Activated CD4-positive, alpha-beta memory T cell treated with anti-CD3 and anti-CD28 coated beads, Interleukin-2, amount 10 ng/mL, durations not matched to agents 7 days and 5 days (primary cell): Measurements from ENCODE around the gene TARS2. TPM values are rescaled to one million over a fixed set of nuclear protein-coding genes. Genes with fewer than 3 reads are reported as not detected.

ENCODE experiments used
- CTCF ChIA-PET: fragments of 350-600 bp; sonication (Branson Sonifier 250); formaldehyde crosslinking; loops from one replicate; lab custom pipeline; 2021; ENCODE audit warnings: antibody characterized with exemption, inconsistent platforms; lab: Charles Lee
- POLR2A ChIA-PET: fragments of 350-600 bp; sonication (Branson Sonifier 250); formaldehyde crosslinking; loops from one replicate; lab custom pipeline; 2021; ENCODE audit warnings: antibody characterized with exemption; lab: Charles Lee
- DNase-seq: peaks from one replicate; pipeline ENCODE4 v3.0.0-alpha.2; 2020
- H3K27ac Mint-ChIP-seq: one replicate; pipeline ENCODE4 v1.8.0; 2021; ENCODE audit warnings: mild to moderate bottlenecking, mixed read lengths
- H3K27me3 Mint-ChIP-seq: one replicate; pipeline ENCODE4 v1.8.0; 2021; ENCODE audit warnings: mixed read lengths
- H3K36me3 Mint-ChIP-seq: one replicate; pipeline ENCODE4 v1.8.0; 2021; ENCODE audit warnings: low read depth, mixed read lengths
- H3K4me1 Mint-ChIP-seq: one replicate; pipeline ENCODE4 v1.8.0; 2021; ENCODE audit warnings: mixed read lengths
- H3K4me3 Mint-ChIP-seq: one replicate; pipeline ENCODE4 v1.8.0; 2021; ENCODE audit warnings: mild to moderate bottlenecking, mixed read lengths
- H3K9me3 Mint-ChIP-seq: one replicate; pipeline ENCODE4 v1.8.0; 2021; ENCODE audit warnings: mixed read lengths
- total RNA-seq, 2 experiments: library from RNA; stranded (reverse); gene quantifications; one replicate each; pipeline ENCODE4 v1.2.3, GENCODE V29; 2021

TARS2 gene
- total RNA-seq, 2 experiments from 2014 or later = 37.2 to 38.8 TPM

GRCh38 chr1:150548324-150548631 lies 61.1 kb downstream of the TARS2 start:
- H3K36me3 Mint-ChIP-seq = no peaks in the 10 kb centered on the region
- CTCF ChIA-PET = interaction anchor here (0.7 to 3.6 kb wide), 4 partner anchors 12 to 183 kb away, joined by 3 to 21 read pairs (median 4); no protein-coding TSS in a partner anchor
- no peak overlapping the region for H3K27ac Mint-ChIP-seq
- H3K4me3 Mint-ChIP-seq = peak overlapping the region; percentile 72
- H3K27me3 Mint-ChIP-seq = peaks cover 25% of the 10 kb centered on the region
- peaks cover 37% of the 10 kb centered on the region for H3K4me1 Mint-ChIP-seq
- no peaks in the 10 kb centered on the region for H3K9me3 Mint-ChIP-seq
- POLR2A ChIA-PET = interaction anchor here (1.1 to 3.8 kb wide), 5 partner anchors 12 to 22 kb away, joined by 3 to 15 read pairs (median 5); no protein-coding TSS in a partner anchor
- DNase-seq = no peak

GRCh38 chr1:150548632-150549495 lies 61.6 kb downstream of the TARS2 start, which contains the start of gene ADAMTSL4:
ADAMTSL4 (plus strand) TSS chr1:150549408; CDS start chr1:150552289, 2,881 bp downstream.
- Mint-ChIP-seq H3K27me3 (peaks cover 22% of the 10 kb centered on the region), H3K4me3 (peak within 1 kb of the TSS; percentile 72), H3K36me3 (no peaks in the 10 kb centered on the region), H3K4me1 (peaks cover 39% of the 10 kb centered on the region), H3K9me3 (no peaks in the 10 kb centered on the region), H3K27ac (peak within 1 kb of the TSS; percentile 16)
- DNase-seq = peak; percentile 53
- POLR2A ChIA-PET = interaction anchor here (0.7 to 3.8 kb wide), 7 partner anchors 12 to 375 kb away, joined by 3 to 15 read pairs (median 4); no protein-coding TSS in a partner anchor
- CTCF ChIA-PET = interaction anchor here (0.7 to 3.6 kb wide), 4 partner anchors 12 to 184 kb away, joined by 3 to 21 read pairs (median 4); no protein-coding TSS in a partner anchor

- H3K4me3 Mint-ChIP-seq = peak overlapping the region; percentile 66
- ChIA-PET POLR2A (interaction anchor here (0.7 to 3.8 kb wide), 7 partner anchors 11 to 375 kb away, joined by 3 to 30 read pairs (median 4); no protein-coding TSS in a partner anchor), CTCF (interaction anchor here (0.7 to 3.6 kb wide), 2 partner anchors 11 to 294 kb away, joined by 3 to 21 read pairs; no protein-coding TSS in a partner anchor)
- no peaks in the 10 kb centered on the region for H3K36me3 Mint-ChIP-seq
- H3K27me3 Mint-ChIP-seq = peaks cover 22% of the 10 kb centered on the region
- H3K4me1 Mint-ChIP-seq = peaks cover 39% of the 10 kb centered on the region
- no peak overlapping the region for H3K27ac Mint-ChIP-seq
- DNase-seq = no peak
- no peaks in the 10 kb centered on the region for H3K9me3 Mint-ChIP-seq
Observed at GRCh38 chr1:150549496-150550221, 62.4 kb downstream of the TARS2 start.

- Mint-ChIP-seq H3K36me3 (no peaks in the 10 kb centered on the region), H3K9me3 (no peaks in the 10 kb centered on the region), H3K27me3 (peaks cover 20% of the 10 kb centered on the region), H3K27ac (no peak overlapping the region), H3K4me1 (peaks cover 39% of the 10 kb centered on the region), H3K4me3 (peak overlapping the region; percentile 66)
- ChIA-PET POLR2A (interaction anchor here (1.1 to 3.8 kb wide), 6 partner anchors 10 to 65 kb away, joined by 3 to 30 read pairs (median 7); no protein-coding TSS in a partner anchor), CTCF (interaction anchor here (0.7 to 3.6 kb wide), 5 partner anchors 10 to 294 kb away, joined by 3 to 23 read pairs (median 4); no protein-coding TSS in a partner anchor)
- DNase-seq = no peak
Observed at GRCh38 chr1:150550222-150551050, 63.2 kb downstream of the TARS2 start.

GRCh38 chr1:150551051-150551783 lies 64.0 kb downstream of the TARS2 start:
- peaks cover 16% of the 10 kb centered on the region for H3K27me3 Mint-ChIP-seq
- no peak for DNase-seq
- no peak overlapping the region for H3K27ac Mint-ChIP-seq
- no peaks in the 10 kb centered on the region for H3K36me3 Mint-ChIP-seq
- no peaks in the 10 kb centered on the region for H3K9me3 Mint-ChIP-seq
- ChIA-PET CTCF (interaction anchor here (0.6 to 2.2 kb wide), 5 partner anchors 10 to 623 kb away, joined by 3 to 23 read pairs (median 4); no protein-coding TSS in a partner anchor), POLR2A (interaction anchor here (1.1 to 3.8 kb wide), 8 partner anchors 7 to 78 kb away, joined by 3 to 30 read pairs (median 5); partner anchors contain the start of genes ENSA and TARS2)
- peaks cover 39% of the 10 kb centered on the region for H3K4me1 Mint-ChIP-seq
- H3K4me3 Mint-ChIP-seq = no peak overlapping the region

- POLR2A ChIA-PET = interaction anchor here (0.6 to 3.8 kb wide), 10 partner anchors 8 to 665 kb away, joined by 3 to 30 read pairs (median 5); partner anchors contain the start of genes ENSA, MCL1 and TARS2
- no peaks in the 10 kb centered on the region for H3K36me3 Mint-ChIP-seq
- DNase-seq = no peak
- no peak overlapping the region for H3K27ac Mint-ChIP-seq
- H3K4me1 Mint-ChIP-seq = peaks cover 39% of the 10 kb centered on the region
- H3K4me3 Mint-ChIP-seq = no peak overlapping the region
- no peaks in the 10 kb centered on the region for H3K9me3 Mint-ChIP-seq
- CTCF ChIA-PET = interaction anchor here (0.6 to 2.2 kb wide), 8 partner anchors 9 to 623 kb away, joined by 3 to 23 read pairs (median 4); partner anchors contain the start of gene FALEC
- peaks cover 13% of the 10 kb centered on the region for H3K27me3 Mint-ChIP-seq
Observed at GRCh38 chr1:150551784-150552127, 64.5 kb downstream of the TARS2 start.

GRCh38 chr1:150552128-150552910 lies 65.1 kb downstream of the TARS2 start:
- Mint-ChIP-seq H3K9me3 (no peaks in the 10 kb centered on the region), H3K27me3 (peaks cover 11% of the 10 kb centered on the region), H3K27ac (peak overlapping the region; percentile 31), H3K4me1 (peaks cover 39% of the 10 kb centered on the region), H3K36me3 (no peaks in the 10 kb centered on the region), H3K4me3 (peak overlapping the region; percentile 39)
- ChIA-PET POLR2A (interaction anchor here (0.6 to 3.8 kb wide), 9 partner anchors 8 to 665 kb away, joined by 3 to 30 read pairs (median 5); partner anchors contain the start of genes ENSA, MCL1 and TARS2), CTCF (interaction anchor here (0.7 to 2.2 kb wide), 6 partner anchors 8 to 115 kb away, joined by 3 to 23 read pairs (median 4); partner anchors contain the start of gene FALEC)
- peak; percentile 49 for DNase-seq

GRCh38 chr1:150552911-150553289 lies 65.7 kb downstream of the TARS2 start:
- Mint-ChIP-seq H3K4me3 (no peak overlapping the region), H3K4me1 (peaks cover 39% of the 10 kb centered on the region), H3K36me3 (no peaks in the 10 kb centered on the region), H3K27ac (no peak overlapping the region), H3K27me3 (peaks cover 11% of the 10 kb centered on the region), H3K9me3 (no peaks in the 10 kb centered on the region)
- no peak for DNase-seq
- ChIA-PET CTCF (interaction anchor here (1.0 kb wide), 1 partner anchor 37 kb away, joined by 4 read pairs; the partner anchor contains the start of gene FALEC), POLR2A (interaction anchor here (1.8 to 3.2 kb wide), 3 partner anchors 7 to 27 kb away, joined by 6 to 30 read pairs (median 8); partner anchors contain the start of gene MCL1)

- Mint-ChIP-seq H3K4me3 (no peak overlapping the region), H3K27ac (no peak overlapping the region), H3K36me3 (no peaks in the 10 kb centered on the region), H3K4me1 (peaks cover 37% of the 10 kb centered on the region), H3K9me3 (no peaks in the 10 kb centered on the region), H3K27me3 (peaks cover 8% of the 10 kb centered on the region)
- CTCF ChIA-PET = no interaction called here
- POLR2A ChIA-PET = interaction anchor here (1.8 to 2.2 kb wide), 2 partner anchors 24 to 26 kb away, joined by 6 to 8 read pairs; partner anchors contain the start of gene MCL1
- DNase-seq = no peak
Observed at GRCh38 chr1:150553392-150554085, 66.3 kb downstream of the TARS2 start.

- Mint-ChIP-seq H3K4me3 (no peak overlapping the region), H3K4me1 (peaks cover 36% of the 10 kb centered on the region), H3K9me3 (no peaks in the 10 kb centered on the region), H3K27me3 (peaks cover 7% of the 10 kb centered on the region), H3K36me3 (no peaks in the 10 kb centered on the region), H3K27ac (no peak overlapping the region)
- ChIA-PET CTCF (no interaction called here), POLR2A (interaction anchor here (1.8 to 2.2 kb wide), 2 partner anchors 23 to 26 kb away, joined by 6 to 8 read pairs; partner anchors contain the start of gene MCL1)
- DNase-seq = no peak
Observed at GRCh38 chr1:150554086-150554452, 66.8 kb downstream of the TARS2 start.
